Urothelium cell line (cell line): Measurements from ENCODE around the gene F11R.
"Not testable (repeated sequence)": the region's sequence is repeated elsewhere in the genome, so short reads cannot be mapped to it uniquely, and the experiment has no call there.

Experiments
- DNase-seq: peaks from one replicate; pipeline ENCODE4 v3.0.0; 2011; ENCODE audit warnings: low spot score, mixed read lengths
- FAIRE-seq: peaks from 2 replicates; lab custom pipeline; 2011; peaks lifted over from hg19 to GRCh38; lab: Jason Lieb, UNC

Gene F11R

DNA sequence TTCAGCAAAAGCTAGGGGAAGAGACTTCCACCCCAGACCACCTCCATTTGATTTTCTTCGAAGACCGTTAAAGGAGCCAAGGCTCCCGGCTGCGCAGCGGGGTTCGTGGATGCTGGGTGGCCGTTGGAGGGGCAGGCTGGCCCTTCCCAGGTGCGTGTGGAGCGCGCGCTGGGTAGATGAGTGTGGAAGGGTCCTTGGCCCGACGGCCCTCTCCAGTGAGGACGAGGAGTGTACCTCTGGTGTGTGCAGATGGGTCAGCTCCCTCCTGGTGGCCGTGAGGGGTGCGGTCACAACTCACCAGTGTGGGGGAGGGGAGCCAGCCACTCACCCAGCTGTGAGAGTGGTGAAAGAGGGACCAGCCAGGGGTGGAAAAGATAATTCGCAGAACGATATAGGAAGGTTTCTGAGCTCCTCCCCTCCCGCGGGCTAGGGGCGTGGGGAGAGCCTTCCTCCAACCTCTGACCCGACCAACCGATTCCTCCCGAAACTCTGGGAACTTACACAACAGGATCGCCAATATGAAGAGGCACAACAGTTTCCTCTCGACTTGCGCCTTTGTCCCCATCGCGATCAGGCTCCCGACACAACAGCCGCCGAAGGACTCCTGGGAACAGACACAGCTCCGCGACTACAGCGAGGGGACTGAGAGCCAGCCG, at the start of gene F11R:
F11R (minus strand) TSS at position 644 of the 656 bp plus-strand sequence; CDS start at position 565, 79 bp downstream.
- DNase-seq = no peak
- no peak for FAIRE-seq

GRCh38 chr1:161069731-161070270, 48.8 kb upstream of the F11R start, which contains the start of gene ARHGAP30:
Gene ARHGAP30 (minus strand): TSS chr1:161069891. CDS start chr1:161069624, 267 bp downstream.
- peak; percentile 13 for FAIRE-seq
- no peak for DNase-seq

- DNase-seq (no peak), FAIRE-seq (no peak)
Measured at GRCh38 chr1:161069241-161069640, 48.3 kb upstream of the F11R start.

GRCh38 chr1:161068306-161069234, 47.6 kb upstream of the F11R start:
- no peak for FAIRE-seq
- no peak for DNase-seq

DNA sequence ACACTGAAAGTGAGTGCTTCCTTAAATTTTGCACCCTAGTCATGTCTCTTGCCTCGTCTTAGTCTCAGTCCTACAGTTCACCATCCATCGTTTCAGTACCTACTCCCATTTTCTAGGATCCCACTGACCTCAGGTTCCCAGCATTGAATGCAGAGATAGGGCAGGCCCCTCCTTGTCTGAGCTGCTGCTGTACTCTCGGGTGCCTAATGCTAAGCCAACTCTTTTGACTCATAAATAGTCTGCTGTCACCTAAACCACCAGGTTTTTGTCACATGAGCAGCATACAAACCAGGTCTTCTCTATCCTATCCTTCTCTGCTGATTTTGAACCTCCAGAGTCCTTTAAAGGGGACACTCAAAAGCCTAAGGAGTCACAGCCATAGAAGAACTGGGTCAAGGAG, 45.7 kb upstream of the F11R start:
- DNase-seq (no peak), FAIRE-seq (no peak)

- not testable (repeated sequence) for DNase-seq, FAIRE-seq
Measured at GRCh38 chr1:161065681-161066080, 44.7 kb upstream of the F11R start.

DNA sequence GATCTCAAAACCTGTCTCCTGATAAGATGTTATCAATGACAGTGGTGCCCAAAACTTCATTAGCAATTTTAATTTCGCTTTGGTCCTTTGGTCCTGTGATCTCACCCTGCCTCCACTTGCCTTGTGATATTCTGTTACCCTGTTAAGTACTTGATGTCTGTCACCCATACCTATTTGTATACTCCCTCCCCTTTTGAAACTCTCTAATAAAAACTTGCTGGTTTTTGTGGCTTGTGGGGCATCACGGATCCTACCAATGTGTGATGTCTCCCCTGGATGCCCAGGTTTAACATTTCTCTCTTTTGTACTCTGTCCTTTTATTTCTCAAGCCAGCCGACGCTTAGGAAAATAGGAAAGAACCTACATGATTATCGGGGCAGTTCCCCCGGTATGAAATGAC, 43.0 kb upstream of the F11R start:
- not testable (repeated sequence) for FAIRE-seq, DNase-seq

- FAIRE-seq = no peak
Measured at GRCh38 chr1:161061419-161061818, 40.5 kb upstream of the F11R start.

DNA sequence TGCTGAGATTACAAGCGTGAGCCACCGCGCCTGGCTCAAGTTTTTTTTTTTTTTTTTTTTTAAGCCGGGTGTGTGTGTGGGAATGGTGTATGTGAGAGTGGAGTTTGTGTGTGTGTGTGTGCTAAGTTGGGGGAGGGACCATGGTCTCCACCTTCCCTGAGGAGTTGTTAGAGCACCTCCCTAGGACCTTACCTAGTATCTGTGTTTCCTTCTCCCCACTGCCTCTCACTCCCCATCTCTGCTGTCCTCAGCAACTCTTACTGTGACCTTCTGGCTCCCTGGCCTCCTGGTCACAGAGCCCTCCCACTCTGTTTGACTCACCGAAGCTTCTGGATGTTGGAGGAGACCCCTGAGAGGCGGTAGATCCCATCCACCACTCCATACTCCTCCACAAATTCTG, 38.3 kb upstream of the F11R start:
- no peak for DNase-seq
- FAIRE-seq = no peak

More at GRCh38 chr1:161061419-161061818, 40.5 kb upstream of the F11R start:
- no peak for DNase-seq

DNA sequence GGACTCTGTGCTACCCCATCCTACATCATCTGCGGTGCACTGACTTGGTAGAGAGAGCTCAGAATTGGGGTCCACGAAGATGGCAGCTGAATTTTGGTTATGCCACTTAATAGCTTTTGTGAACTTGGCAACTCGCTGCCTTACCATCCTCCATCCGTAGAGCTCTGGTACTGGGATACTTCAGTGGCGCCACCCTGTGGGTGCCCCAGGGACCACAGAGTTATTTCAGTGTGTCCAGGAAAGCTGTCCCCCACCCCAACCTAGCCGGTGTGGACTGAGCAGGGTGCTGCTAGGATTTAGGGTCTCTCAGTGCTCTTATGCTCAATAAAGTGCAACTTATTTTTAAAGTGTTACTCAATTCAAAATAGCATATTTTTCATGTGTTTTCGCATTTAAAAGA, 33.9 kb upstream of the F11R start:
- no peak for FAIRE-seq
- DNase-seq = no peak

GRCh38 chr1:161054232-161054631, 33.3 kb upstream of the F11R start:
- DNase-seq (no peak), FAIRE-seq (no peak)

DNA sequence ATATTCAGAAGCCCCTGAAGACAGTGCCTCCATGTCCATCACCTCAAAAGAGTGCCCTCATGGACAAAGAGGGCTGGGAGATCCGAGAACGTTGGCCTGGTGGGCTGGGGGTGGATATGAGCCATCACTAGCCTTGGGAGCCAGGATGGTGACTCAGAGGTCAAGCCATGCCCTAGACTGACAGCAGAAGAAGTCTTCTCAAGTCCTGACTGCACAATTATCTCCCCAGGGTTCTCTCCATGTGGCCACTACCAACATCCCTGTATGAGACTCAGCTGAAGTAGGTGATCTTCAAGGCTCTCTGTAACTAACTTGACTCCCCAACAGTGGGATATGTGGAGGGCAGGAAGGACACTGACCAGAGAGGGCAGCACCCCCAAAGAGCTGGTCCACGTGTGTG, 31.9 kb upstream of the F11R start:
- FAIRE-seq = no peak
- DNase-seq = no peak

- FAIRE-seq = no peak
- DNase-seq = no peak
Measured at GRCh38 chr1:161051219-161051618, 30.3 kb upstream of the F11R start.

- FAIRE-seq (no peak), DNase-seq (no peak)
Measured at GRCh38 chr1:161048949-161049722, 28.2 kb upstream of the F11R start.

DNA sequence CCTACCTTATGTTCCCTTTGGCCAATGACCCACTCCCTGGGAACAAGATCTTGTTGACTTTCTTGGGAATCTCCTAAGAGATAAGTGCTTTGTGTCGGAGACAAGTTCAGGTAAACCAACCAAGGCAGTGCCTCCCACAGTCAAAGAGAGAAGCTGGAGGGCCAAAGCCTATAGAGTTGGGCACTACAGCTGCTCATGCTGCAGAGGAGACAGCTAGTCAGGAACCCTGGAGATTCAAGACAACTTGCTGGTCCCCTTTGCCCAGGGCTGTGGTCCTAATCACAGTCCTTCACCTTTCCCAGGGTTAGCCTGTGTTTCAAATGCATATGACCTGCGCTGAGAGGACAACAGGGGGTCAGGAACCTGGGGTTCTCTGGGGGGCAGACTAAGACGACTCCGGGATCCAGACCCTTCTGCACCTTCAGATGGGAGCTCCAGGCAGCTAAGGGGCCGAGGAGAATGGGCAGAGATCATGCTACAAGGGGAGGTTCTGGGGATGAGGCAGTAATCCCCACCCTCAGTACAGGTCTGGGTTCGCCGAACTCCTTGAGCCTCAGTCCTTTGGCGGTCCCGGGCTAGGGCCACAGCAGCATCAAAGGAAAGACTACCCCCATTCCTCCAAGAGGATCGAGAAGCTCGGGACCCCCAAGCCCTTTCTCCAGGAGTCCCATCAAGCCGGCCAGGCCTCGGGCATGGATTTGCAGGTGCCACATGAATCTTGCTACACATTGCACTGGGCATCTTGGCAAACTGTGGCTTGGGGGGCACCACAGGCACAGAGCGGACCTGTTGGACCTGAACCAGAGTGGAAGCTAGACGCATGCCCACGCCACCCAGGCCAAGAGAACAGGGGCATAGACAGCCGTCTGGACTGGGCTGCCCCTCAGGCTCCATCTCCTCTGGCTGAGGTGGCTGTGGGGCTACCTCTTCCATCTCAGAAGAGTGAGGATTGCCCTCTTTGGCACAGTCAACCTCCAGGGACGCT, 26.8 kb upstream of the F11R start:
- DNase-seq (no peak), FAIRE-seq (no peak)

DNA sequence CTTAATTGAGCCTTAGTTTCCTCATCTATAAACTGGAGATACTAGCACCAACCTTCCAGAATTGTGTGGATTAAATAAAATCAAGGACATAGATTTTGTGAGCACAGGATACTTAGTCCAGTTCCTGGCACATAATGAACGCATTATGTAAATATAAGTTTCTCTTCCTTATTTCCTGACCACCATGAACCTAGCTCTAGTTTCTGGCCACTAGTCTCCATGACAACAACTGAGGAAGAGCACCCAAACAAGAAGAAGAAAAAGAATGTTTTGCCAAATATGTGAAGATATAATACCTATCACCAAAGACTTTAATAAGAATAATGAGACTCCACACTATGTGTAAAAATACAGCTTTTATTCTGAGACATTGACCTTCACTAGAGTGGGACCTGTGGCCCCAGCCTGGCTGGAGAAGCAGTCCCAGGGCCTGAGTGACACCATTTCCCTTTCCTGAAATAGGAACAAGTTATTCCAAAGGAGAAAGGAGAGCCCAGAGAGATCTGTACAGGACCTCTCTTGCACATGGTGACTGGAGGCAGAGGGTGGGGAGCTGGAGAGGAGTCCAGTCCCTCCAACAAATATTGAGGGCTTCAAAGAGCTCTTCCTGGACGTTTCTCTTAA, 25.8 kb upstream of the F11R start:
- FAIRE-seq = no peak
- DNase-seq = no peak

- peak; percentile 94 for FAIRE-seq
- DNase-seq = peak; percentile 94
Measured at GRCh38 chr1:161045736-161046604, 25.0 kb upstream of the F11R start, which contains the start of gene USF1. Gene USF1 (minus strand): TSS chr1:161045977. CDS start chr1:161043275, 2,702 bp downstream.
